Activated CD8-positive, alpha-beta memory T cell treated with anti-CD3 and anti-CD28 coated beads for 48 hours (primary cell): Measurements from ENCODE around the gene PGGT1B.

Experiments used
- DNase-seq, 3 experiments: peaks; one replicate each; pipeline ENCODE4 v3.0.0-alpha.2; 2020; ENCODE audit warnings: low read depth in 2 of 3, low spot score in 2 of 3

The PGGT1B gene

GRCh38 chr5:115181757-115182156 is 80.9 kb downstream of the PGGT1B start:
- DNase-seq: no peak

GRCh38 chr5:115180165-115180709 is 82.4 kb downstream of the PGGT1B start:
- DNase-seq: no peak

GRCh38 chr5:115179394-115180164 is 83.1 kb downstream of the PGGT1B start:
- no peak for DNase-seq

- no peak for DNase-seq
Observed at GRCh38 chr5:115179030-115179393, 83.7 kb downstream of the PGGT1B start.

- DNase-seq: no peak
Observed at GRCh38 chr5:115170929-115171510, 91.7 kb downstream of the PGGT1B start.

GRCh38 chr5:115170134-115170928 is 92.3 kb downstream of the PGGT1B start:
- DNase-seq: peak in 1 of 3 experiments; percentile 11

- DNase-seq: peak; percentile 79 to 87 (median 85)
Observed at GRCh38 chr5:115169487-115170133, 93.1 kb downstream of the PGGT1B start, which contains the start of gene TRIM36. Gene TRIM36, minus strand, starts transcription at chr5:115169908. Its CDS starts 274 bp downstream, at chr5:115169634.

- DNase-seq: no peak
Observed at GRCh38 chr5:115168829-115169486, 93.7 kb downstream of the PGGT1B start.

- no peak for DNase-seq
Observed at GRCh38 chr5:115166744-115167393, 95.8 kb downstream of the PGGT1B start.

- no peak for DNase-seq
Observed at GRCh38 chr5:115165790-115166189, 96.9 kb downstream of the PGGT1B start.

GRCh38 chr5:115160975-115161475 is 101.7 kb downstream of the PGGT1B start:
- DNase-seq: no peak
